Bone marrow (tissue), 2 donors: ENCODE measurements around the gene DDX41.
"Not testable (repeated sequence)": the region's sequence is repeated elsewhere in the genome, so short reads cannot be mapped to it uniquely, and the experiment has no call there.

ENCODE experiments used
- DNase-seq, 2 donors: peaks; one replicate each; lab custom pipeline; 2025; lab: John Stamatoyannopoulos, UW

DDX41 gene

DNA sequence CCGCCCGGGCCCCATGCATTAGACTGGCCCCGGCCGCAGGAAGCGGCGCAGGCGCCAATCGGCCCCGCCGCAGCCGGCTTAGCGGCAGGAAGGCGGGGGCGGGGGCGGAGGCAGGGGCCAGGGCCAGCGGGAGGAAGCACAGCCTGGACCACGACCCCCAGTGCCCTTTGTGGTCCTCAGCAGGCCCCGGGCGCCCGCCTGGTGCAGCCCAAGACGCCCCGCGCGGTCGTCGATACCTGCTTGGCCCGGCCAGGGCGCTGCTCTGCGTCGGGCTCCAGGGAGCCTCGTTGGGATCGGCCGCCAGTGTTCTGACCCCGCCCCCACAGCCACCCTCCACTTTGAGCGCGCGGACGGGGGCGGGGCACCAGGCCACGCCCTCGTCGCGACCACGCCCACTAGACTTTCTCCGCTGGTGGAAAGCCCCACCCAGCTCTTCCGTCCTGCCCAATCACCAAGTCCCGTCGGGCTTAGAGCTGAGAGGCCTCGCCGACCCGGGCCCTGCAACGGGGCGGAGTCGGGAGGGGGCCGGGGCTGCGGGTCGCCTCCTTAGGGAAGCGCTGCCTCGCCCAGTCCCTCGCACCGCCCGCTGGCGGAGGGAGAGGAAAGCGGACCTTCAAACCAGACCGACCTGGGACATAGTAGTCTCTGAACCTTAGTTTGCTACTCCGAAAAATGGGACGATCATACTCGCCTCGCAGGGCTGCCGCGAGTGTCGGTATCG is 19.3 kb downstream of the DDX41 start, which contains the start of gene PDLIM7:
PDLIM7 (minus strand) TSS at position 313 of the 721 bp plus-strand sequence. CDS start 1,092 bp downstream, outside the sequence.
- peak; percentile 86 to 96 for DNase-seq

DNA sequence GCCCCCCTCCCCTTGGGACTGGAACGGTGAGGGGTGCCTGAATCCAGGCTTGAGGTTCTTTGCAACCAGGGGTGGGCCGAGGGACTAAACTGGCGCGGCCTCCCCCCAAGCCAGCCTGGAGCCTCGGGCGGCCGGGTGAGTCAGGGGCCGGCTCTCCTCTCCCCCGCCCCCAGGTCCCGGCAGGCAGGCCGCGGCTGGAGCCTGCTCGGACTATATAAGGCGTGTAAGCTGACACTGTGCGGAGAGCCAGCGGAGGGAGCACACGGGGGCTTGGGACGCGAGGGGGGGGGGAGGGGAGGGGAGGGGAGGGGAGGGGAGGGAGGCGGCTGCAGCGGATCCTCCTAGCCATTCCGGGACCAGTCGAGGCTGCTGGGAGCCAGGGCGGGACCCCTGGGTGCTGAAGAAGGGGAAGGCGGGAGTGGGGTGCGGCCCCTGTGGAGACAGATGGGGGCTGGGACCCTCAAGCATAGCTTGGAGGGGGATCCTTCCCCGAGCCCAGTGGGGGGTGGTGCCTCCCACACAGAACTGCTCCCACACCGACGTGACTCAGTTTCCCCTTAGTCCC is 20.0 kb downstream of the DDX41 start:
- DNase-seq: no peak

DNA sequence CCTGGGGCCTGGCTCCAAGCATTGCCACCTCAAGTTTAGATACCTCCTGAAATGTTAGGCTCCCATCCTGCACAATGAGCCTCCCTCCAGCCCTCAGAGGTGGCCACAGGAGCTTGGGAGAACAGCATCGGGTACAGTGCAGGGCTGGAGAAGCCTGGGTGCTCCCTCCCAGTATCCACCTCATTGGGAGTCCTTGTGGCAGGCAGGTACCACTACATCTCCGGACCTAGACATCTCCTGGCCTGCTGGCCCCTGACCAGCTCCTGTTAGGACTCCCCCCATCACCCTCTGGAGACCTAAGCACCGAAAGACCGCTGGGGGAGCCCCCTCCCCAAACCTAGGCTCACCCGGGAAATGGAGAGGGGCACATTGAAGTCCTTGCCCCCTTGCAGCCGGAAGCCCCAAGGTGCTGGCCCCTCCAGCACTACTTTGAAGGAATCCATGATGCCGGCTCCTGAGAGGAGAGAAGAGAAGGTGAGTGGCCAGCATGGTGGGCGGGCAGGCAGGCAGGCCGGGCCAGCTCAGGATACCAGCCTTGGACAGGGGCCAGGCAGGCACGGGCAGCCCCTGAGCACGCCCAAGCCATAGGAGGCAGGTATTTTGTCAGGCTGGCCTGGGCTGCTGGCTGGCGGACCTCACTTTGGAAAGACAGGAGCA is 20.6 kb downstream of the DDX41 start:
- DNase-seq: no peak

DNA sequence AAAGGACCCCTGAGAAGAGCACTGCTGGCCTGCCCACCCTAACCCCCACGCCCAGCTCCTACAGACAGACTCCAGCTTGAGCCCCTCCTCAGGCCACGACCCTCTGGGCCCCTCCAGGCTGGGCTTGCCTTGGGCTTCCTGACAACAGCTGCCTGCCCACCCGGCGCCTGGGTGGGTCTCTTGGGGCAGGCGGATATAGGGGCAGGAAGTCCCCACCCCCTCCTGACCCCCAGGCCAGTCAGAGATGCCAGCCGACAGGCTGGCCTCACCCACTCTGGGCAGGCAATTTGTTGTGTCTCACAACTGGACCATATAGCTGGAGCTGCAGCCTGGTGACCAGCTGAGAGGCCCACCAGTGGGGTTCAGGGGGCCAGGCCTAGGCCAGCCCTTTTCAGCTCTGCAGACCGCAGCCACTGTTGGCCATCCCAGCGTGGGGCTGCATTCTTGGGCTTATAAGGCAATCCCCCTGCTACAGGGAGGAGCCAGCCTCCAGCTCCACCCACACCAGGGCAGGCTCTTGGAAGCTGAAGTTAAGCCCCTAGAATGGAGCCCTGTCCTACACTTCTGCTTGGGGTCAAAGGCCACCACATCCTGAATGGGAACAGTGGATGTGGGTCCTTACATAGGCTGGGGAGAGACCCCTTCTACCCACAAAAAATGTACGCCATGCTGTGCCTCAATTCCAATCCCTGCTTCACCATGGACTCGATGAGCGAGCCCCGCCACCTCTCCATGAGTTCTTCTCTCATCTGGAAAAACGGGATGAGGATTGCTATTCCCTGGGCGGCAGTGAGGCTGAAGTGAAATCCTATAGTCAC is 21.3 kb downstream of the DDX41 start:
- DNase-seq: peak in 1 of 2 donors; percentile 47

- peak; percentile 86 to 96 for DNase-seq
These were observed 22.2 kb downstream of the DDX41 start for GRCh38 chr5:177494346-177495195.

- no peak for DNase-seq
These were observed 22.9 kb downstream of the DDX41 start for GRCh38 chr5:177493795-177494345.

DNA sequence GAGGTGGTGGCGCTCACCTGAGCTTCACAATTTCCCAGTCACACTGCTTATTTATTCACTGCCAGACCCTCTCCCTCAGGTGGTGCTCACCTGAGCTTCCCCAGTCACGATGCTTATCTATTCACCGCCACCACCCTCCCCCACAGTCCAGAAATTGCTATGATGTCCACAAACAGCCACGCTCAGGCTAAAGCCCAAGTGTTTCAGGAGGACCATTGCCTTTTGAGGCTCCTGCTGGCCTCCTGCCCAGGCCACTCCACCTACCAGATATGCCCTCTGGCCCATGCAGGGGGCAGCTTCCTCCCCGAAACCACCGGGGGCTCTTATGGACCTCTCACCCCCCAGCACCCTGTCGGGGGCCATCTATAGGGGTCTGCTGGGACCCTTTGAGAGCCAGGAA is 23.9 kb downstream of the DDX41 start:
- DNase-seq: no peak

- DNase-seq: no peak
These were observed 24.6 kb downstream of the DDX41 start for GRCh38 chr5:177491983-177492746.

DNA sequence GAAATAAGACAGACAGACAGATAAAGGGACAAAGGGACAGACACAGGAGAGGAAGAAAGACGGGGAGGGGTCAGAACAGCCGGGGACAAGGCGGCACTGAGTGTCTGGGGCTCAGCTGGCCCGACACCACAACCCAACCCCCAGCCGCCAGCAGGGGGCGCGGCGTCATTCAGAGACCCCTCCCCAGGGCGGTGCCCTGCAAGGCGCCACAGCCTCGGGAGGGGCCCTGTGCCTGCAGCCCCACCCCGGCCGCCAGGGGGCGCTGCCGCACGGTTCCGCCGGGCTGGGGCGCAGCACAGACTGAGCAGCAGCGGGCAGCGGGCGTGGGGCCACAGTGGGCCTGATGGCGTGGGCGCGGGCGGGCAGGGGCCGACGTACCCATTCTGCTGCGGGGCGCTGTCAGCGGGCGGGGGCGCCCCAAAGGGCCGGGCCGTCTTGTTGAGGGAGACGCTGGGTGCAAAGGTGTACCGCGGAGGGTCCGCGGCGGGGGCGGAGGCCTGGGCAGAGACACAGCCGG is 25.3 kb downstream of the DDX41 start:
- DNase-seq: no peak

GRCh38 chr5:177490992-177491391 is 25.8 kb downstream of the DDX41 start:
- DNase-seq: no peak

DNA sequence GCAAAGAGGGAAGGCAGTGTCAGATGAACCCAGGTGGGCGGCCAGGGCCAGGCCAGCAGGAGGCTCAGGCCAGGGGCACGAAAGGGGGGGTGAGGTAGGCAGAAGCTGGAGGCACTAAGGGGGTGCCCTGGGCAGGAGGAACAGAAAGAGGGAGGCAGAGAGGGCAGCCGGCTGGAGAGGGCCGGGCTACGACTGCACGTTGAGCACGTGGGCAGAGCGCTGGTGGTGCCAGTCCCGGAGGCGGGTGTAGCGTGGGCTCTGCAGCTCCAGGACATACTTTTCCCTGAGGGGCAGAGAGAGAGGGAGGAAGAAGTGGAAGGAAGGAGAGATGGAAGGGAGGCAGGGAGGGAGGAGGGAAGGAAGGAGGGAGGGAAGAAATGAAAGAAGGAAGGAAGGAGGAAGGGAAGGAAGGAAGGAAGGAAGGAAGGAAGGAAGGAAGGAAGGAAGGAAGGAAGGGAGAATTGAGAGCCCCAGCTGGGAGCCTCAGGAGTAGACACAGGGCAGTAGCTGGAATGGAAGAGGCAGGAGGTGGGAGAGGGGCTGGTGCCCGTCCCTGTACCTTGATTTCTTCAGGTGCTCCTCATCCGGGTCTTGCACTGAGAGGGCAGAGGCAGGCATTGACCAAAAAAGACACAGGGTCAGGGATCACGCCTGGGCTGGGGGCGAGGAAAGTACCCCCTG is 26.3 kb downstream of the DDX41 start:
- DNase-seq: no peak

DNA sequence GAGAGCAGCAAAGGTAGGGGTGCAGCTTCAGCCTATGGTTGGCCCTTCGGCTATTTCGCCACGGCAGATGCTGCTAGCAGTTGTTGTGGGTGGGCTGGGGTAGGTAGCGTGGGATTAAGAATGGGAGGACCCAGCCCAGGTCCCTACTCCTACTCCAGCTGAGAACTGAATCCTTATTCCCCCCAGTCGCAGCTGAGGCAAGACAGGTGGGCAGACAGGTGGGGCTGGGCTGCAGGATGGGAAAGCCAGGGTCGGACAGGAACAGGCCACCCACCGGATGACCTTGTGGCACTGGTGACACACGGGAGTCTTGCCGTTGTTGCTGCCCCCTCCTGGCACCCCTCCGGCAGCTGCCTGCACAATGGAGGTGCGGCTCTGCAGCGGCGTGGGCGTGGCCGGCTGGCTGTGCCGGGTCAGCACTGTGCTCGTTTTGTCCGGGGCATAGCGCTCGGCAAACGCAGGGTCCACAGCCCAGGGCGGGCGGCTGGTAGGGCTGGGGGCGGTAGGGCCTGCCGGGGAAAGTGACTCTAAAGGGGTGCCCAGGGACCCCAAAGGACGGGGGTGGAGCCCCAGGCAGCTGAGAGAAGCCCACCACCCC is 27.5 kb downstream of the DDX41 start:
- DNase-seq: no peak

DNA sequence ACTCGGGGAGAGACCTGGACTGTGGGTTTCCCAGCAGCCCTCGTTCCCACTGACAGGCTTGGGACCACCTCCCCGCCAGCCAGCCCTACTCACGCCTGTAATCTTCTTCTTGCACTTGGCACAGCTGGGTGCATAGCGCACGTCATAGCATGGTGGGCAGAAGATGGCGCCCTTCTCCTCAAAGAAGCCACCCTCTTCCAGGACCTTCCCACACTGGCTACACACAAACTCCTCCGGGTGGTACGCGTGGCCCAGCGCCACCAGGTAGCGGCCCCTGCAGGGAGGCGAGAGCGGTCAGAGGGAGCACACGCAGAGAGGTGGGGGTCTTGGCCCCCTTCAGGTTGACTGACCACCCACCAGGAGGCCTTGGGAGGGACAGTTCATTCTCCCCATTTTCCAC is 28.8 kb downstream of the DDX41 start:
- DNase-seq: no peak

- DNase-seq: no peak
These were observed 29.6 kb downstream of the DDX41 start for GRCh38 chr5:177487144-177487543.

DNA sequence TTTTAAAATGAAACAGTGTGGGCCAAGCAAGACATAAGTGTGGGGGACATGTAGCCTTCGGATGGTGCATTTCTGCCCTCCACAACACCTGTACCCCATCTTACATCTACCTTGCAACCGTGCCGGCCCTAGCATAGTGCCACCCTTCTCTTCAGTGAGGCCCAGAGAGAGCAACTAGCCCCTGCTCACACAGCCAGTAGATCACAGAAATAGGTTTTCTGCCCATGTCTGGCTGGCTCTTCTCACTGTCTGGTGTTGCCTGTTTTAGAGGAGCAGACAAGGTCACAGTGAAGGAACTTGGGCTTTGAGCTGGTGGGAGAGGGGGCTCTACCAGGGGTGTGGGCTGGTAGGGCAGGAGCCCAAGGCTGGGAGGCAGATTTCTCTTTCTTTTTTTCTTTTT is 30.5 kb downstream of the DDX41 start:
- DNase-seq: no peak

- DNase-seq: not testable (repeated sequence)
These were observed 31.0 kb downstream of the DDX41 start for GRCh38 chr5:177485753-177486152.

GRCh38 chr5:177484902-177485549 is 31.7 kb downstream of the DDX41 start:
- DNase-seq: no peak
